GM13977 (cell line): ENCODE measurements around the gene MSI2.

ENCODE experiments used
- DNase-seq: peaks from one replicate; pipeline ENCODE4 v3.0.0; 2012; ENCODE audit warnings: low spot score
- CTCF ChIP-seq: IDR thresholded peaks from 2 replicates; pipeline ENCODE4 v1.5.1; 2012; ENCODE audit warnings: mild to moderate bottlenecking, control low read depth; ENCODE audit not compliant: insufficient read depth; ENCODE audit errors: extremely low read depth, missing control alignments
- in situ Hi-C: fragments of 300-500 bp; cut with MboI; formaldehyde crosslinking; loops from one replicate; pipeline ENCODE4 v1.12.0; 2022; ENCODE audit warnings: low sequenced_read_pairs, low pct_unique_long_range_greater_than_20kb, mixed read lengths, inconsistent platforms; ENCODE audit not compliant: unreplicated experiment

The MSI2 gene

GRCh38 chr17:57579245-57579644 is 322.9 kb downstream of the MSI2 start:
- no peak for DNase-seq
- TF ChIP-seq CTCF = no peak
- in situ Hi-C loops = no loop called here

- TF ChIP-seq CTCF = no peak
- no peak for DNase-seq
- in situ Hi-C loops = no loop called here
These were observed 323.9 kb downstream of the MSI2 start for GRCh38 chr17:57580055-57580739.

- in situ Hi-C loops = no loop called here
- TF ChIP-seq CTCF = no peak
- no peak for DNase-seq
These were observed 326.8 kb downstream of the MSI2 start for GRCh38 chr17:57582881-57583756.

- in situ Hi-C loops = no loop called here
- no peak for DNase-seq
- TF ChIP-seq CTCF = no peak
These were observed 327.8 kb downstream of the MSI2 start for GRCh38 chr17:57584050-57584551.

- no peak for TF ChIP-seq CTCF
- no peak for DNase-seq
- in situ Hi-C loops = no loop called here
These were observed 329.2 kb downstream of the MSI2 start for GRCh38 chr17:57585341-57586195.

- DNase-seq = no peak
- TF ChIP-seq CTCF = no peak
- in situ Hi-C loops = no loop called here
These were observed 329.9 kb downstream of the MSI2 start for GRCh38 chr17:57586196-57586740.
